ENCODE data around the gene DGKZ.

DGKZ gene

GRCh38 chr11:46429717-46430116 is 82.5 kb downstream of the DGKZ start:
- DNase-seq (ENCODE audit: extremely low spot score) = no peak
- TF ChIP-seq LEF1 (IDR thresholded peaks at IDR 0.05; ENCODE audit: borderline replicate concordance) (no peak), FOXM1 (IDR thresholded peaks at IDR 0.05; ENCODE audit: borderline replicate concordance) (no peak), L3MBTL2 (conservative IDR thresholded peaks at IDR 0.05) (no peak), ARNT (IDR thresholded peaks at IDR 0.05) (no peak), NFRKB (IDR thresholded peaks at IDR 0.05) (no peak), FOXK2 (IDR thresholded peaks at IDR 0.05) (no peak), FOXA1 (IDR thresholded peaks at IDR 0.05) (no peak), SUZ12 (IDR thresholded peaks at IDR 0.05) (no peak), BHLHE40 (IDR thresholded peaks at IDR 0.05; ENCODE audit: borderline replicate concordance) (no peak), PKNOX1 (IDR thresholded peaks at IDR 0.05) (no peak), ELF4 (IDR thresholded peaks at IDR 0.05) (no peak), CTBP1 (IDR thresholded peaks at IDR 0.05; ENCODE audit: borderline replicate concordance) (no peak), TARDBP (IDR thresholded peaks at IDR 0.05) (no peak), HDGF (IDR thresholded peaks at IDR 0.05; ENCODE audit: borderline replicate concordance) (no peak), ZNF384 (IDR thresholded peaks at IDR 0.05) (no peak), SP1 (IDR thresholded peaks at IDR 0.05) (no peak)
- POLR2A ChIA-PET = no interaction called here
- CTCF ChIA-PET = no interaction called here

Data from HEK293T (cell line).